ENCODE results near the gene POLR2J. TPM values are rescaled to one million over a fixed set of nuclear protein-coding genes. Genes with fewer than 3 reads are reported as not detected.

The POLR2J gene
- total RNA-seq, 1 donor from 2014 or later: 45.2 TPM

- H3K4me3 Mint-ChIP-seq (ENCODE audit: unreplicated experiment): no peak overlapping the region
- H3K36me3 Mint-ChIP-seq (ENCODE audit: unreplicated experiment): peaks cover 3% of the 10 kb centered on the region
- H3K27me3 Mint-ChIP-seq (ENCODE audit: unreplicated experiment): no peaks in the 10 kb centered on the region
- no peak overlapping the region for H3K27ac Mint-ChIP-seq (ENCODE audit: unreplicated experiment)
- peaks cover 22% of the 10 kb centered on the region for H3K4me1 Mint-ChIP-seq (ENCODE audit: unreplicated experiment)
- no peaks in the 10 kb centered on the region for H3K9me3 Mint-ChIP-seq (ENCODE audit: unreplicated experiment)
- no peak for DNase-seq (ENCODE audit: extremely low spot score, unreplicated experiment)
- TF ChIP-seq CTCF (IDR thresholded peaks at IDR 0.05): no peak
Measured at GRCh38 chr7:102436118-102436517, 42.6 kb downstream of the POLR2J start.

GRCh38 chr7:102434039-102434486 lies 44.7 kb downstream of the POLR2J start:
- H3K4me3 Mint-ChIP-seq (ENCODE audit: unreplicated experiment): peak overlapping the region; percentile 78
- H3K27me3 Mint-ChIP-seq (ENCODE audit: unreplicated experiment): no peaks in the 10 kb centered on the region
- DNase-seq (ENCODE audit: extremely low spot score, unreplicated experiment): no peak
- no peak for TF ChIP-seq CTCF (IDR thresholded peaks at IDR 0.05)
- peak overlapping the region; percentile 67 for H3K27ac Mint-ChIP-seq (ENCODE audit: unreplicated experiment)
- H3K36me3 Mint-ChIP-seq (ENCODE audit: unreplicated experiment): peaks cover 3% of the 10 kb centered on the region
- no peaks in the 10 kb centered on the region for H3K9me3 Mint-ChIP-seq (ENCODE audit: unreplicated experiment)
- peaks cover 20% of the 10 kb centered on the region for H3K4me1 Mint-ChIP-seq (ENCODE audit: unreplicated experiment)

GRCh38 chr7:102433219-102434038 lies 45.3 kb downstream of the POLR2J start, which contains the start of gene ORAI2:
ORAI2 (plus strand) TSS chr7:102433575; CDS start chr7:102438957, 5,382 bp downstream.
- Mint-ChIP-seq H3K27me3 (ENCODE audit: unreplicated experiment) (no peaks in the 10 kb centered on the region), H3K27ac (ENCODE audit: unreplicated experiment) (peak within 1 kb of the TSS; percentile 67), H3K4me3 (ENCODE audit: unreplicated experiment) (peak within 1 kb of the TSS; percentile 78), H3K4me1 (ENCODE audit: unreplicated experiment) (peaks cover 20% of the 10 kb centered on the region), H3K36me3 (ENCODE audit: unreplicated experiment) (peaks cover 3% of the 10 kb centered on the region), H3K9me3 (ENCODE audit: unreplicated experiment) (no peaks in the 10 kb centered on the region)
- peak; percentile 92 for DNase-seq (ENCODE audit: extremely low spot score, unreplicated experiment)
- no peak for TF ChIP-seq CTCF (IDR thresholded peaks at IDR 0.05)

GRCh38 chr7:102432442-102433218 lies 46.1 kb downstream of the POLR2J start:
- peak overlapping the region; percentile 60 for H3K27ac Mint-ChIP-seq (ENCODE audit: unreplicated experiment)
- TF ChIP-seq CTCF (IDR thresholded peaks at IDR 0.05): no peak

More at GRCh38 chr7:102432442-102433218, 46.1 kb downstream of the POLR2J start:
- Mint-ChIP-seq H3K27me3 (ENCODE audit: unreplicated experiment) (no peaks in the 10 kb centered on the region), H3K4me1 (ENCODE audit: unreplicated experiment) (peaks cover 20% of the 10 kb centered on the region), H3K9me3 (ENCODE audit: unreplicated experiment) (no peaks in the 10 kb centered on the region), H3K4me3 (ENCODE audit: unreplicated experiment) (peak overlapping the region; percentile 71), H3K36me3 (ENCODE audit: unreplicated experiment) (peaks cover 3% of the 10 kb centered on the region)
- no peak for DNase-seq (ENCODE audit: extremely low spot score, unreplicated experiment)

All from osteocyte (in vitro differentiated cells).